HS-27A (cell line): ENCODE results near the gene ZBTB20.
"Not testable (repeated sequence)": the region's sequence is repeated elsewhere in the genome, so short reads cannot be mapped to it uniquely, and the experiment has no call there.

Source experiments
- DNase-seq: peaks from one replicate; pipeline ENCODE4 v3.0.0-alpha.2; 2012; ENCODE audit warnings: low read depth, missing footprints

Gene ZBTB20

DNA sequence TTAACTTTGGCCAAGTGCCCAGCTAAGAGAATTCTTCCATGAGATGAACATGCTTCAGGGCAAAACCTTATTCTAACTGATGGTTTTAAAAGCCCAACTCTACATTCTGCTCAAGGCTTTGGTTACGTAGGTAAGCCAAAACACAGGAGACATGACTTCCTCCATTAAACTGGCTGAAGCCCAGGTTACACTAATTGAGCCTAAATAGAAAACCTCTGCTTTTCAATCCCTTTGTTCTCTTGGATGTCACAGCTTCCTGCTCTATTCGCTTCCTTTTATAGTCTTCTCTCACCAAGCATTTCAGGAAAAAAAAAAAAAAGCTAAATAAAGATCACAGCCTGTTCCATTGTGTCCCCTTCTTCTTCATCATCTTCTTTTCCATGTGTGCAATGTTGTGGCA is 432.9 kb downstream of the ZBTB20 start:
- no peak for DNase-seq

DNA sequence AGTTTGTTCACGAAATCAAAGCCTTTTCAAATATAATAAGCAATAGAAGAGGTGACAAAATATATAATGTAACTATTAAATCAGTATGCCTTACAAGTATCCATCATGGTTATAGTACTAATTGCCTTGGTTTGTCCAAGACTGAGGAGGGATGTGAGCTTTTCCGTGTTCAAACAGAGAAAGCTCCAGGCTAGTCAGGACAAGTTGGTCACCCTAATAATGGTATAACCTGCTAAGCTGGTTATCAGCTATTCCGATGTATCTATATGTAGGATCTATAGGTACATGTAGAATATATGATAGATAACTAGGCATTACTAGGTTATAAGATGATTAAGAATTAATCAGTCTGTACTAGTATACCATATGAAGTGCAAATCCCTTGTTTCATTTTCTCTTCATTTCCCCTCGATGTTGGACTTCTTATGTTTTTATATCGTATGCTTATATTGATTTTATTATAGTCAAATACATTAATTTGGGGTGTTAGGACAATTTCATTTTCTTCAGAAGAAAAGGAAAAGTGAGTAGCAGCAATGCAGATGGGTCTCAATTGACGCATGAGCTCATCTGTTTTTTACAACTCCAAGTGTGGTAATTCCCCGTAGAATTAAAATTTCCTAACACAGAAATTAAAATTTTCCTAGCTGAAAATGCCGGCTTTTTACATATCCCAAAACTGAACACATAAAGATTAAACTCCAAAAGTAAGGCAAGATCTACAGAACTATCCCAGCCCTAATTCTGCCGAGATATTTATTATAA is 434.2 kb downstream of the ZBTB20 start:
- no peak for DNase-seq

DNA sequence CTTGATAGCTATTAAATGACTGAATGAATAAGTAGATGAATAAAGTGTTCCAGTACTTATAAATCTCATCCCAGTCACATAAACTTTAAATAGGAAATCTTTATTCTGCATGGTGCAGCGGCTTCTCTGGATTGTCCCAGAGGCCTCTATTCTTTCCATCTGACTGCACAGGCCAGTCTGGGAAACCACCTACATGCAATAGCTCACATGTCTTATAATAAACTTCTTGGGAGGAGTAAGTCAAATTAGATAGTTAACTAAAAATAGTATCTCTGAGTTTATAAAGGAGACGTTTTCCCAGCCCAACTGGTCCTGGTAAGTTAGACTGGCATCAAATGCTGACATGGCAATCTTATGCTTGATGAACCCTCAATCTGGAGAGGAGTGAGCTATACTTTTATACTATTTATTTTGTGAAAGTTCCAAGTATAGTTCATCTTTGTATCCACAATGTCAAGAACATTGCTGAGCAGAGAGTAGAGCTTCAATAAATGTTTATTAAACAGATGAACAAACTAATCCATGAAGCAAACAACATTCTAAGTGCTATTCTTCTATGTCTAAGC is 435.7 kb downstream of the ZBTB20 start:
- DNase-seq, result no peak

DNA sequence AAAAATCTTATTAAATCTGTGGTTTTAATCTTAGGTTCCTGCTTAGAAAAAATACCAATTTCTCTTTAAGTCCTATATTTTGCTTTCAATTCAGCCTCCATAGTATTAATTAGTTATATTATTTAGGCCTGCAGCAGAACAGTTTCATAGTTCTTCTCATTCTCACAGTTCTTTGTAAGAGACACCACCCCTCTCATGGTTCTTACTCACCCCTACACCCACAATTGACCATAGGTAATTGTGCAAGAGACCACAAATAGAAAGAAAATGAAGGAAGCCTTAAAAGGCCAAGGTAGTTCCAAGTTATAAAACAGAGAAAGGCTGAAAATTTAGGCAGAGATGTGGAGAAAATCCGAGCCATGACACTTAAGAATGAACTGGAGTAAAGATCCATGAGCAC is 438.0 kb downstream of the ZBTB20 start:
- no peak for DNase-seq

DNA sequence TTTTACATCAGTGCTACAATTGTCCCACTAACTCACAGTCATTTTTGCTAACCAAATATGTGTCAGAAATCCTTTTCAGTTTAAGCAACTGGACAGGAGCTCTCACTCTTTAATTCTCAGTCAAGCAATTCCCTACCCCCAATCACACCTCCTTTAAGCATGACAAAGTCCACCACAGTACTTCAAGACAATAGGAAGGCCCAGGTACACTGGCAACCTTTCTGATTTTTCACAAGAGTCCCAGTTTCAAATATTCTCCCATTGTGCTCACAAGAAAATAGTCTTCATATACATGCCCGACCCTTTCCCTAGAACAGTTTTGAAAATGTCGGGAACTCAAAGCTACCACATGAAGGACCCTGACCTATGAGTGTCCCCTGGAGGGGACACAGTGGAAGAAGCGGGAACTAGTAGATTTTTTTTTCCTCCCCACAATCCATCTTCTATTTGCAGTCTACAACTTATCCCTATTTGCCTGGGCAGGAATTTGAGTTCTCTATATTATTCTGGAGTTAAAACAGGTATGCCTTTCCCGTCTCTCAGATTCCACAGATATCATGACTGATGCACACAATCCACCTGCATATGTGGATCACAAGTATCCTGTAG is 439.7 kb downstream of the ZBTB20 start:
- DNase-seq, result no peak

DNA sequence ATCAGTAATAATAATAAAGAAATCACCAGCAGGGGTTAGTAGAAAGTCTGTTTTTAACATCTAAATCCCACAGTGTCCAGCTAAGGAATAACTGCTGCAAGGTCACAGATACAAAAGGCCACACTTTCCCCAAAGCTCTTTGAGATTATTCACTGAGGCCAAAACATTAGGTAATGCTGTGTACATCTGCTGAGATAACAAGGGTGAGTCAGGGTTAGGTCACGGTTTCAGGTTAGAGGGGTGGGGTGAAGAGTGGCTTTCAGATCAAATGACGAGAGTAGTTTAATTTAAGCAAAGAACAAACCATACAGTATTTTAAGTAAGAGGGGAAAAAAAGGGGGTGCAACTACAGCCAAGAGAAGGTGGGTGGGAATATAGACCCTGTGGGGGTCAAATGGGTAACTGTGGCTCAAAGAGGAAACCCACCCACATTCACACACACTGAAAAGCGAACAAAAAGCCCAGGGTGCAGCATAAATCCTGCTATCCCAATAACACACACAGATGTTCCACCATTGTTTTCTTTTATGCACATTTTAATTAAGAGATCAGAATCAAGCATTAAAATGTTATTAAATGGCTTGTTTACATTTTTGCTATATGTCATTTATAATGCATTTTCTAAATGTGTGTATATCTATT is 440.4 kb downstream of the ZBTB20 start:
- DNase-seq, result peak; percentile 1

DNA sequence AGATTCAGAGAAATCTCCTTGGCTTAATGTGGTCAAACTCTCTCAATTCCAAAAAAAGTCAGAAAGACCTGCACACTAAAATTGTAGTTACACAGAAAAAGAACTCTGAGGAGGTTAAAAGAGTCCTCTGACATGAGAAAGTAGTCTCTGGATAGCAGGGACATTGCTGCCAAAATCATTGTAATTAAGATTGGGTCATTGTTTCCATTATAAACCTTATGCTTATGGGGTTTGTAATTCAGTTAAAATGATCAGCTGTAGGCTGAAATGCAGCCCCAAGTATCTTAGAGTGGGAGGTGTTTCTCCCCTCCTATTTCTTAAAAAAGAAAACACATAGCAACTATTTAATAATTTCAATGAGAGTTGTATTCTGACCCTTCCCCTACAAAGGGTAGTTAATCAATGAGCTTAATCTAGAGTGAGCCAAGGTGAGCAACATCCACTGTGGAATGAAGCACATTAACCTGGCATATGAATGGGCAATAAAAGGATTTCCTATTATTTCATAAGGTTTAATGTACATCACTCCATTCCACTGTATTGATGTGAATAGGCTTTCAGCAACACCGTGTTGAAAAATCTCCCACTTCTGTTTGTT is 446.4 kb downstream of the ZBTB20 start:
- no peak for DNase-seq

DNA sequence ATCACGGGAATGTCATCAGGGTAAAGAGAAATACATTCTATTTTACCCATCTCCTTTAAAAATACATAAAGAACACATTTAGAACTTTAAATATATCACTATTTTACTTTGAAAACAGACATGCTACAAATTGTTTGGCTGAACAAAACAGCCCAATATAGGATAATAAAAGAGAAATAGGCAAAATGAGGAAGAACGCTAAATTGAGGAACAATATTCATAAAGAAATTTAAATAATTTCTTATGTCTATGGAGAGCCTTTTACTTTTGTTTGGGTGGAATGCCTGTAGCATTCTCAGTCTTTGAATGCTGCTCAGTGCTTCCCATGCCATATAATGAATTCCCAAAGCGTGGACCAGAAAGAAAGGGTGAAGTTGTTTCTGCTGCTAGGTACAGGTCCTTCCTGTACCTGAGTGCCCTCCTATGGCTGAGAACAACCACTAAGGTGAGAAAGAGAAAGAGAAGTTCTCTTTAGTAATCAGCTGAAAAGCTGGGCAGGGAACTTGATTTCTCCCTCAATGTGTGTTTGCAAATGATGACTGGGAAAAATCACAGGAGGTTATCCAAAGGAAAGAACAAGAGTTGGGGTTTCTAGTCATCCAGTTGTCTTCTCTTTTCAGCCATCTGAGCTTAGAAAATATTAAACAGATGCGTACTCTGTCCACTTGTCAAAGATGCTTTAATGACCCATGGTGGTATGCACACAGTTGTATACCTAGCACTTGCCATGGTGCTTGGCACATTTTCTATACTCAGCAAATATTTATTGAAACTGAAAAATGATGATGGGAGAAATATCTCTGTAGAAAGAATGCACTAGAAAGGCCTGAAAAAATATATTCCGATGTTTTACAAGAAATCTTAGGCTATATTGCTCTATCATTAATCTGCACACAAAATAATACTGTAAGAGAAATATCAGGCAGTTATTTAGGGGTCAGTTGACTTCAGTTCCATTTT is 448.7 kb downstream of the ZBTB20 start:
- DNase-seq, result no peak

DNA sequence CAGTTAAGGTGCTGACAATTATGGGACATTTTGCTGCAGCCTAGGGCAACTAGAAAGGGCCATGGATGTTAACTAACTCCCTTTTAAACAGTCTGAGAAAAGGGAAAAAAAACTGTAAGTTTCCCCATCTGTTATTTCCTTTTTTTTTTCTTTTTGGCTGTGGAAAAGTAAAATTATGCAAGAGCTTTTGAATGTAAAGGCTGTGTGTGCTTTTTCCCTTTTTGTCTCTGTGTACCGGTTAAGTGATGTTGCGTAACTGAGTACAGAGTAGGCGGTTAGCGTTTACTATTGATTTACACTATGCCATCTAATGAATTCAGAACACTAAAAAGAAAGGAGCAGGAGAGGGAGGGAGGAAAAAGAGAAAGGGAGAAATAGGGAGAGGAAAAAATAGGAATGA is 449.7 kb downstream of the ZBTB20 start:
- DNase-seq, result no peak

DNA sequence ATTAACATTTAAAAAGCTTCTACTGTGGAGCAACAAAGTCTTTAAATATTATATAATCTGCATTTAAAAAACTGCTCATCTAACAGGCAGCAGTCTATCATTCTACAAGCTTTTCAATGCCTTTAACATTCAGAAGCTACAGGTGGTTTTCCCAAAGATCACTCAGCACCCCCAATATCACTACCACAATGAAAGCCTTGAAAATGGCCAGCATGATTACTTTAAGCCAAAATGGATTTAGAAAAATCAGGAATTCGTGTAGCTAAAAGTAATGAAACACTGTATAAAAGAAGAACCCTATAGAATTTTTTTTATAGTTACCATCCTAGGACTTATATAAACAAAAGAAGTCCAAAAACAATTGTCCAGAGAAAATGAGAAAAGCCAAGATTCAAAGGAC is 452.8 kb downstream of the ZBTB20 start:
- DNase-seq, result no peak

DNA sequence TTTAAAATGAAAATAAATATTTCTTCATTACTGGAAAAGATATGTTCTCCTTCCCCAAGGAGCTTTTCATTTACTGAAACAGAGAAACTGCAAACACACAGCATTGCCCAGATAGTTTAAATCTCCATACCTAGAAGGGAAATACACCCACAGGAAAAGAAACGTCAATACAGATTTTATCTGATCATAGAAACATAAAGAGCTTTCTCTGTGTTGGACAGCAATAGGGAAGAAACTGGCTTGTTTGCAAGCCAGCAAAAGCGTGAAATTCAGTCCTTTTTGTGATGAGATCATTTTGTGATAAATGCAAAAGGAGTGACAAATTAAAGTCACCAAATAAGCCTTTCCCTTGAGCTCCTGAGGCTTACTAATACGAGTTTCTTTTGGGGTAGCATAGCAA is 455.2 kb downstream of the ZBTB20 start:
- no peak for DNase-seq

DNA sequence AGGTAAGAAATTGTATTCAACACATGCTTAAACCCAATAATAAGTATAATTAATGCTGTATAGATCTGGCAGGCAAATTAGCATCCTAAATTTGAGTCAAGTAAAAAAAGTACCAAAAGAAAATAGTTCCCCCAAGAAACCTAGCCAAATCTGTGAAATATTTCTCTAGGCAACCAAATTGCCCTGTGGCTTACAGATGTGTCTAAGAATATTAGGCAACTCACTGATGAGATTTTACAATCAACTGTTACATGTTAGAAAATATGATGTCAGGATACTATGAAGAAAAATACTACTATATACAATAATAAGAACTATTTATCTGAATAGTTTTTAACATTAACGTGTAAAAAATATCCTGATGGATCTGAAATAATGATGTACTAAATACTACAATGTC is 456.2 kb downstream of the ZBTB20 start:
- DNase-seq, result no peak

DNA sequence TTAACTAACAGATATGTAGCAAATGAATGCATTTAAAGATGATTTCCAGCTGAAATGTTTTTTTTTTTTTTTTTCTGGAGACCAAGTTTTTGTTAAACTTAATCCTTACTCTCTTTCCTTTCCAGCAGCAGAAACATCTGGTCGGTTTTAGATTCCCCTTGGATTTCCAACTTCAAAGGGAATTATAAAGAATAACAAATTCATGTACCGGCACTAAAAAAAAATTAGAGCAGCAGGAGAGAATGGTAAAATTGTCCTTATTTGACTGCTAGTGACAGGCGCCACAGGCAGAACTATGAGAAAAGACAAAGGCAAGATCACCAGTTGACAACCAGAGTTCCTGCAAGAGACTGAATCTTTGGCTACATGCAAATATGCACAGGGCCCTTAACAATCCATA is 459.9 kb downstream of the ZBTB20 start:
- DNase-seq, result no peak

DNA sequence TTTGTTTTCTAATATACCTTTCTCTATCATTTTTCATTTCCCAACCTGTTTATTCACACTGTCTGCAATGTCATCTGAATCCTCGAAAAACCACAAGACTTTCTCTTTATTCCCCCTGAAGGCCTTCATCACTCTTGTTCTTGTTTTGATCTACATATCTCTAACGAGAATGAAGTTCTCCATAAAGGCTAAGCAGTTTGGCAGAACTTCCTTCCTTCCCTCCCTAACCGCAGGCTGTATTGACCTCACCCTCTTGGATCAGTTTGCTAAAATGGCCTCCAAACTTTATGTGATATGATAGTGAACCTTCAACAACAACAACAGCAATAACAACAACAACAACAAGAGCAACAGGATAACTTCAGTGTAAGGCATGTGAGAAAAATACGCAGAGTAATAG is 460.5 kb downstream of the ZBTB20 start:
- DNase-seq, result no peak

DNA sequence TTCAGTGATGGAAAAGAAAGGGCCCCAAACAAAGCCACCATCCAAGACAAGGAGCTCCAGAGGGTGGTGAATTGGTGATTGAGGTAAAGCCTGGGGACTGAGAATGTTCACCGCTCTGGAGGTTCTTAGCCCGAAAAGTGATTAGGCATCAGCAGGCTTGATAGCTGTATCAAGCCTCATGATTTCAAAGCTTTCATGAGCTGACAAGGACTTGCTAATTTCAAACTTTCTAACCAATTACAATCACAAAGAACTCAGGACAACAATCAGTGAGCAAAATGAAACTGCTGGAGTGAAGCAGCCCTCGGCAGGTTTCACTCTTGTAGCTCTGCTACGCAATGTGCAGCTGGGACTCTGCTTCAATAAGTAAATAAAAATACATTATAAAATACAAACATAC is 461.9 kb downstream of the ZBTB20 start:
- no peak for DNase-seq

DNA sequence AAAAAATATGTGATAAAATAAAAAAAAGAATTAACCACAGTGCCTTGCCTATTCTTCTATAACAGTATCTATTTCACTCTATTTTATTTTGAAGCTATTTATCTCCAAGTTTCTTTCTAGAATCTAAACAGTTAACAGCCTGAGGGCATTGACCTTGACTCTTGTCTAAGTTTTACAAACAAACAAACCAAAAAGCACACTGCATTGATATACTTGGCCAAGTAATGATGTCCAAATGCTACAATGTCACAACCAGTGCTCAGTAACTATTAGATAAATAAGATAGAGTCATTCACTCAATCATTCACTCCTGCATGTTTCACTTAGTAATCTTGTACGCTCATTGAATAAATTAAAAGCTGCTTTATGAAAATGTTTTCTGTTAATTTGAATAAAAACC is 466.8 kb downstream of the ZBTB20 start:
- no peak for DNase-seq

DNA sequence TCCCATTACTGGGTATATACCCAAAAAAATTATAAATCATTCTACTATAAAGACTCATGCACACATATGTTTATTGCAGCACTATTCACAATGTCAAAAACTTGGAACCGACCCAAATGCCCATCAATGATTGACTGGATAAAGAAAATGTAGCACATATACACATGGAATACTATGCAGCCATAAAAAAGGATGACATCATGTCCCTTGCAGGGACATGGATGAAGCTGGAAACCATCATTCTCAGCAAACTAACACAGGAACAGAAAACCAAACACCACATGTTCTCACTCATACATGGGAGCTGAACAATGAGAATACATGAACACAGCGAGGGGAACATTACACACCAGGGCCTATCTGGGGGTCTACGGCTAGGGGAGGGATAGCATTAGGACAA is 467.3 kb downstream of the ZBTB20 start:
- DNase-seq, result not testable (repeated sequence)

DNA sequence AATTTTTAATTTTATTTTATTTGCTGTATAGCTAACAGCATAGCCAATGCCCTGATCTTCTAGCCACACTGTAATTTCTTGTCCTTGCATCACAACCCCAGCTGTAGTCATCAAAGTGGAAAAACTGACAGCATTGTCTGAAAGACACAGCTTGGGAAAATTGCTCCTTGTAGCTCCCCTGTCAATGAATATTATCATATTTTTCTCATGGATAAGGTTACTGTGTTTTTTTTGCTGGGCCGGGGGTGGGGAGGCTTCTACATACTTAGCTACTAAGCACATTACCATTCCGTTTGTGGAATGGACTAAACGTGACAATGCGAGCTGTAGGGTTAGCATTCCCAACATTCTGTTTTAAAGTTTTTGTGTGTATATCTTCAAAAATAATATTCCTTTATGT is 472.0 kb downstream of the ZBTB20 start:
- DNase-seq, result no peak

DNA sequence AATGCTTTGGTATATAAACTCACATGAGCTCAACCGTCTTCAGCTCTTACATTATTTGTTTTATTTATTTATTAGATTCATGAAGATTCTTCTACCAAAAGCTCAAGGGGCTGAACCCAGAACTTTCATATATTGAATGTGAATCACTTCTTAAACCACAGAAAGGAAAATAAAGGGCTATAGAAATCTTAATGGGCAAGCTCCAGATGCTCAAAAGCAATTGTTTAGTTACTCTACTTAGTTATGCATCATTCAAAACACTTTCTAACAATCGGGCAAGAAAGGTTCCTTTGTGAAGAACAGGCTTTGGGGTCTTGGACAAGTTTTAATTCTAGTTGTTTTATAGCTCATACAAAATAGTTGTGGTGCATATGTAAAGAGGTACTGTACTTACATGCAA is 473.1 kb downstream of the ZBTB20 start:
- DNase-seq, result no peak

DNA sequence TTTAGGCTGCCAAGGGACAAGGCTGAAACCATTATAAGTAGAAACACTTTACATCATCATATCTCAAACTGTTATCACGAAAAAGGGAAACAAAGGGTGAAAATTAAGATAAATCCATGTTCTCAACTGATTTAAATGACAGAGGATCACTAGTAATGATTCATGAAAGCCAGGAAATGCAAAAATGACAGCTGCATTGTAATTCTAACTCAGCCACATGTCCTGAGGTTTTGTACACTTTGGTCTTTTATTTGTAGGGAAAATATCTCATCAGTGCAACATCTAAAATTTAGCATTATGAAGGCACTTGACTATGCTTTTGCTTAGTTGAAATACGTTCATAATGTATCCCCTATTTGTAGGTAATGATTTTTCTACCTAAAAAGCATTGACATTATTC is 473.6 kb downstream of the ZBTB20 start:
- no peak for DNase-seq

DNA sequence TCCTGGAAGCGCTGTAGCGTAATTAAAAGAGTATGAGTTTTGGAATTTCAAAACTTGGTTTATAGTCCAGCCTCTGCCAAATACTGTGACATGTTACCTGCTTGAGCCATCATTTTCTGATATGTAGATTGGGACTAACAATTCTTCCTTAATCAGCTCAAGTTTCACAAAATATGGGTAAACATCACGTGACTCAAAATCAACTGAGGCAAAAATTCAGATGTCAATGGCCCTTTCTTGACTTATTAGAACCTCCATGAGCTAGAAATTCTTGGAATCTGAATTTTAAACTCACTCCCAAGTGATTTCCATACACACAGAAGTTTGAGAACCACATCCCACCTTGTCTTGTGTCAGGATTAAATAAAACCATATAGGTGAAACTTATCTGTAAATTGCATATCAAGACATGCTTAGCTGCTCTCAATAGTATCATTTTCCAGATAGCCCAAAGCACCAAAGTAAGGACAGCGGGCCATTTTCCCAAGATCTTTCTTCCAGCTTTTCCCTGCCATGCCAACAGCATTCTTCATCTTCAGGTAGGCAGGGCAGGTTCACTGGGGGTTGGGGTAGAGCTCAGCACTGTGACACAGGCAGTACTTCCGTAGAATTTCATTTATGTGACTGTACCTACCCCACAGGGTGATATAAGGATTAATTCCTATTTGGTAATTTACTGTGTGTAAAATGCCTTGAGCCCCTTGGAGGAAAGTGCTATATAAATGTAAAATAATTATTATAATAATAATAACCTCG is 474.2 kb downstream of the ZBTB20 start:
- DNase-seq, result no peak
